CD4-positive, alpha-beta T cell (primary cell): ENCODE data around the gene CPNE1. TPM values are rescaled to one million over a fixed set of nuclear protein-coding genes. Genes with fewer than 3 reads are reported as not detected.
A peak's percentile ranks its signal among the peaks of the same experiment; 100 is the strongest.

ENCODE experiments used
- ATAC-seq: fragments of 200-7000 bp; cut with Tn5 transposase; one replicate; pipeline ENCODE4 v1.10.0; 2022; ENCODE audit warnings: mild to moderate bottlenecking; ENCODE audit not compliant: poor library complexity
- CTCF ChIA-PET: fragments of 350-600 bp; sonication (Branson Sonifier 250); formaldehyde crosslinking; loops from one replicate; lab custom pipeline; 2021; ENCODE audit warnings: antibody characterized with exemption, inconsistent platforms; lab: Charles Lee
- POLR2A ChIA-PET: fragments of 350-600 bp; sonication (Branson Sonifier 250); formaldehyde crosslinking; loops from one replicate; lab custom pipeline; 2021; ENCODE audit warnings: antibody characterized with exemption, inconsistent platforms; lab: Charles Lee
- DNase-seq, 14 experiments: peaks; one replicate each; pipeline ENCODE4 v3.0.0-alpha.2; 2013 to 2020; ENCODE audit warnings: mixed read lengths in 2 of 14
- H3K27ac ChIP-seq, 2 donors: one replicate each; pipeline versions ENCODE4 v1.5.1 to v1.7.0; 2013; ENCODE audit warnings: low read length in 2 of 2, low read depth in 1 of 2, mild to moderate bottlenecking in 1 of 2
- H3K27me3 ChIP-seq, 2 experiments: 1 replicate in 1 of 2; 2 replicates in 1 of 2; pipeline versions ENCODE4 v1.6.1 to v1.7.0; 2013; ENCODE audit warnings: low read length in 2 of 2, control low read depth in 1 of 2, mild to moderate bottlenecking in 1 of 2, moderate library complexity in 1 of 2; ENCODE audit not compliant: insufficient read depth in 2 of 2, control insufficient read depth in 1 of 2
- H3K36me3 ChIP-seq: one replicate; pipeline ENCODE4 v1.6.1; 2013; ENCODE audit warnings: low read length, control low read depth; ENCODE audit not compliant: insufficient read depth
- H3K4me1 ChIP-seq: one replicate; pipeline ENCODE4 v1.6.1; 2013; ENCODE audit warnings: low read length, control low read depth; ENCODE audit not compliant: insufficient read depth
- H3K4me3 ChIP-seq: one replicate; pipeline ENCODE4 v1.5.1; 2013; ENCODE audit warnings: mild to moderate bottlenecking, low read length, moderate library complexity
- H3K9me3 ChIP-seq, 2 experiments: 1 replicate in 1 of 2; 2 replicates in 1 of 2; pipeline versions ENCODE4 v1.6.1 to v1.7.0; 2013; ENCODE audit warnings: low read length in 2 of 2, mild to moderate bottlenecking in 2 of 2, control low read depth in 1 of 2, moderate library complexity in 1 of 2; ENCODE audit not compliant: control insufficient read depth in 1 of 2, insufficient read depth in 1 of 2
- H3K27ac Mint-ChIP-seq: one replicate; pipeline ENCODE4 v1.8.0; 2020; ENCODE audit warnings: mixed read lengths
- H3K27me3 Mint-ChIP-seq: one replicate; pipeline ENCODE4 v1.8.0; 2021; ENCODE audit warnings: mixed read lengths
- H3K36me3 Mint-ChIP-seq: one replicate; pipeline ENCODE4 v1.8.0; 2021; ENCODE audit warnings: low read depth, mixed read lengths
- H3K4me1 Mint-ChIP-seq: one replicate; pipeline ENCODE4 v1.8.0; 2021; ENCODE audit warnings: low read depth, mixed read lengths
- H3K4me3 Mint-ChIP-seq: one replicate; pipeline ENCODE4 v1.8.0; 2020; ENCODE audit warnings: mild to moderate bottlenecking, mixed read lengths
- H3K9me3 Mint-ChIP-seq: one replicate; pipeline ENCODE4 v1.8.0; 2020; ENCODE audit warnings: mixed read lengths
- CTCF ChIP-seq: fragments of 200-600 bp; IDR thresholded peaks from one replicate; pipeline ENCODE4 v1.8.0; 2022; ENCODE audit warnings: antibody characterized with exemption, mild to moderate bottlenecking
- intact Hi-C, 2 experiments: fragments of 100-400 bp; cut with DNase I in 1 of 2; cut with micrococcal nuclease in 1 of 2; formaldehyde crosslinking; loops; one replicate each; pipeline versions ENCODE4 v1.15.1 to v1.9.0; 2023 to 2025; cut with DNase I, micrococcal nuclease
- total RNA-seq, 174 experiments: library from RNA in 2 of 174; stranded (reverse) in 2 of 174; gene quantifications; one replicate each; pipeline ENCODE4 v1.2.3 and lab custom pipeline; 2021 to 2026

The CPNE1 gene
- total RNA-seq, 2 experiments from 2014 or later = 146 to 153 TPM

DNA sequence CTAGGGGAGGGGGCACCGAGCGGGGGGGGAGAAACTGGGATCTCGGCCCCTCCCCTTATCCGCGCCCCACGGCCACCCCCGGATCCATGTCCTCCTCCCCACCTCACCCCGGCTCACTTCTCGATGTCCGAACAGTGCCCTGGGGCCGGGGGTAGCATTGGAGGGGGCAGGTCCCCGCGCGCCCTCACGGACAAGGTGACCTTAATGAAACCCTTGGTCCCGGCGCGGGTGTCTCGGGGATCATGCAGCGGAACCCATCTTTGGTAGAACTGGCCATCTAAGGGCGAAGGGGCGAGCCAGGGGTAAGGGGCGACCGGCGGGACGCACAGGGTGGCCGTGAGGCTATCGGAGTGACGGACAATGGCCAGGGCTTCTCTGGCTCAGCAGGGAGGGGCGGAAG lies 62.7 kb downstream of the CPNE1 start:
- ATAC-seq = no peak
- H3K27ac Mint-ChIP-seq = no peak overlapping the region
- peaks cover 18% of the 10 kb centered on the region for H3K27me3 Mint-ChIP-seq
- intact Hi-C loops = loop anchor here (2.0 to 10.0 kb wide), 6 partner anchors 15 to 283 kb away; partner anchors contain the start of genes CPNE1 (in 2 of the 2), RBM12 (in 2 of the 2), NFS1 (in 1 of the 2) and ROMO1 (in 1 of the 2)
- ChIA-PET POLR2A (interaction anchor here (0.6 to 2.0 kb wide), 9 partner anchors 16 to 352 kb away, joined by 3 to 36 read pairs (median 4); partner anchors contain the start of genes CPNE1, NFS1, PHF20 and RBM12), CTCF (interaction anchor here (0.9 to 4.0 kb wide), 5 partner anchors 13 to 154 kb away, joined by 3 to 27 read pairs (median 4); no protein-coding TSS in a partner anchor)
- Histone ChIP-seq H3K4me1 (peaks cover 19% of the 10 kb centered on the region), H3K27me3 (peaks cover 9 to 15% of the 10 kb centered on the region in 2 experiments), H3K27ac (no peak overlapping the region), H3K9me3 (no peaks in the 10 kb centered on the region), H3K4me3 (peak overlapping the region; percentile 58), H3K36me3 (no peaks in the 10 kb centered on the region)
- TF ChIP-seq CTCF = no peak
- peak overlapping the region; percentile 63 for H3K4me3 Mint-ChIP-seq
- H3K36me3 Mint-ChIP-seq = no peaks in the 10 kb centered on the region
- peaks cover 14% of the 10 kb centered on the region for H3K4me1 Mint-ChIP-seq
- DNase-seq = no peak
- H3K9me3 Mint-ChIP-seq = no peaks in the 10 kb centered on the region

DNA sequence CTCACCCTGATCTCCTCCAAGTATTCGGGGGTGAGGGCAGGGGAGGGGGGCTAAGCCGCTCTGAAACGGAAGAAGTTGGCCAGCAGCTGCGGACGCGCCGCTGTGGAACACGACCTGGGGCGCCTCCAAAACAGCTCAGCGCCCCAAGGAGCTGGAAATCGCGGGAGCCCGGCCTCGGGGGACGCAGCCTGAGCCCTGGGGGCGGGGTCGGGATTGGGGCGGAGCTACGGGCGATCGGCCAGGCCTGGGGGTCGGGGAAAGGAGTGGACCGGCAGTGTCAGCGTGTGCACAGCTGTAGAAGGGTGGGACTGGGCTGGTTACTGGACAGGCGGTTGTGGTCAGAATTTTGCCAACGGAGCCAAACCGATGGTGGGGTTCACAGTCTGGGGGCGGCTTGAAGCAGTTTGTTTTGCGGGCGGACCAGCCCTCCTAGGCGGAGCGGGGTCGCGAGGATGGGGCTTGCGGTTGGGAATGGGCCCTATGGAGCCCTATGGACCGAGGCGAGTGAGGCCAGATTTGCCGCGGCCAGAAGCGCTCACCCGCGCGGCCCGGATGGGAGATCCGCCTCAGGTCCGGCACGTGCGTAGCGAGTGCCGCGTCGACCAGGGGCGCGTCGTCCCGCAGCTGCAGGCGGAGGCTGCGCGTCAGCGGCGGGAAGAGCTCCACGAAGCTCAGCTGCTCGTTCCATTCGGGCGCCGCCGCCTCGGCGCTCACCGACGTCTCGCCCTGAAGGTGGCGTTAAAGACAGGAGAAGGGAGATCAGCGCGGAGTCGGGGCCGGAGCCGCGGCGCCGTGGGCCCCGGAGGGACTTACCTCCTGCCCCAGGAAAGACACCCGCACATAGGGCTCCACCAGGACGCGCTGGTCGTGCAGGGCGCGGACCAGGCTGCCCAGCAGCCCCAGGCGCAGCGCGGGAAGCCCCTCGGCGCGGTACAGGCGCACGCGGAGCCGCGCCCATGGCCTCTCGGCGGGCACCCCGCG lies 63.4 kb downstream of the CPNE1 start:
- H3K36me3 ChIP-seq = no peaks in the 10 kb centered on the region
- CTCF ChIA-PET = interaction anchor here (0.6 to 4.0 kb wide), 14 partner anchors 13 to 154 kb away, joined by 3 to 27 read pairs (median 4); partner anchors contain the start of genes CPNE1, NFS1, RBM12 and ROMO1
- peak overlapping the region; percentile 58 for H3K4me3 ChIP-seq
- DNase-seq (peak; percentile 65 to 92 (median 76)), ATAC-seq (peak; percentile 95)
- Mint-ChIP-seq H3K36me3 (no peaks in the 10 kb centered on the region), H3K27me3 (peaks cover 22% of the 10 kb centered on the region), H3K4me3 (peak overlapping the region; percentile 77), H3K4me1 (peaks cover 14% of the 10 kb centered on the region), H3K9me3 (no peaks in the 10 kb centered on the region), H3K27ac (no peak overlapping the region)
- peaks cover 19% of the 10 kb centered on the region for H3K4me1 ChIP-seq
- peaks cover 9 to 15% of the 10 kb centered on the region in 2 experiments for H3K27me3 ChIP-seq
- no peak overlapping the region for H3K27ac ChIP-seq
- intact Hi-C loops = loop anchor here (2.0 to 10.0 kb wide), 6 partner anchors 16 to 284 kb away; partner anchors contain the start of genes CPNE1 (in 2 of the 2), RBM12 (in 2 of the 2), NFS1 (in 1 of the 2) and ROMO1 (in 1 of the 2)
- no peaks in the 10 kb centered on the region for H3K9me3 ChIP-seq
- POLR2A ChIA-PET = interaction anchor here (0.6 to 2.0 kb wide), 11 partner anchors 16 to 353 kb away, joined by 3 to 36 read pairs (median 4); partner anchors contain the start of genes CPNE1, NFS1, PHF20 and RBM12
- peak; percentile 64 for TF ChIP-seq CTCF
